Upper lobe of left lung (tissue), 4 donors: ENCODE measurements around the gene CNTNAP5.

Experiments used
- POLR2A ChIP-seq, 4 donors: fragments of 450-650 bp; IDR thresholded peaks; one replicate each; pipeline ENCODE4 v1.5.1; 2016 to 2017; ENCODE audit warnings: antibody characterized with exemption in 4 of 4, mild to moderate bottlenecking in 2 of 4
- POLR2AphosphoS5 ChIP-seq, 2 donors: sonication (generic); formaldehyde crosslinking; IDR thresholded peaks; one replicate each; pipeline ENCODE4 v1.5.1; 2017; ENCODE audit warnings: antibody characterized with exemption in 2 of 2
- TF ChIP-seq, protein P1 (sequence below), 6 experiments: fragments of 450-650 bp in 4 of 6; fragments of 200-600 bp in 2 of 6; sonication (generic) in 2 of 6; IDR thresholded peaks; one replicate each; pipeline ENCODE4 v1.5.1; 2016 to 2019; ENCODE audit warnings: antibody characterized with exemption in 6 of 6

GRCh38 chr2:124039032-124039431 lies 13.9 kb downstream of the CNTNAP5 start:
- TF ChIP-seq POLR2A (IDR thresholded peaks at IDR 0.05) (no peak), POLR2AphosphoS5 (IDR thresholded peaks at IDR 0.05) (no peak)
- TF ChIP-seq, protein P1, sequence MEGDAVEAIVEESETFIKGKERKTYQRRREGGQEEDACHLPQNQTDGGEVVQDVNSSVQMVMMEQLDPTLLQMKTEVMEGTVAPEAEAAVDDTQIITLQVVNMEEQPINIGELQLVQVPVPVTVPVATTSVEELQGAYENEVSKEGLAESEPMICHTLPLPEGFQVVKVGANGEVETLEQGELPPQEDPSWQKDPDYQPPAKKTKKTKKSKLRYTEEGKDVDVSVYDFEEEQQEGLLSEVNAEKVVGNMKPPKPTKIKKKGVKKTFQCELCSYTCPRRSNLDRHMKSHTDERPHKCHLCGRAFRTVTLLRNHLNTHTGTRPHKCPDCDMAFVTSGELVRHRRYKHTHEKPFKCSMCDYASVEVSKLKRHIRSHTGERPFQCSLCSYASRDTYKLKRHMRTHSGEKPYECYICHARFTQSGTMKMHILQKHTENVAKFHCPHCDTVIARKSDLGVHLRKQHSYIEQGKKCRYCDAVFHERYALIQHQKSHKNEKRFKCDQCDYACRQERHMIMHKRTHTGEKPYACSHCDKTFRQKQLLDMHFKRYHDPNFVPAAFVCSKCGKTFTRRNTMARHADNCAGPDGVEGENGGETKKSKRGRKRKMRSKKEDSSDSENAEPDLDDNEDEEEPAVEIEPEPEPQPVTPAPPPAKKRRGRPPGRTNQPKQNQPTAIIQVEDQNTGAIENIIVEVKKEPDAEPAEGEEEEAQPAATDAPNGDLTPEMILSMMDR (IDR thresholded peaks at IDR 0.05) = no peak
